Measurements from ENCODE around the gene CFAP221. TPM values are rescaled to one million over a fixed set of nuclear protein-coding genes. Genes with fewer than 3 reads are reported as not detected.

Gene CFAP221
- polyA plus RNA-seq, 2 of the 4 experiments (the other 2 are of a cell fraction) = 0.17 to 0.30 TPM

DNA sequence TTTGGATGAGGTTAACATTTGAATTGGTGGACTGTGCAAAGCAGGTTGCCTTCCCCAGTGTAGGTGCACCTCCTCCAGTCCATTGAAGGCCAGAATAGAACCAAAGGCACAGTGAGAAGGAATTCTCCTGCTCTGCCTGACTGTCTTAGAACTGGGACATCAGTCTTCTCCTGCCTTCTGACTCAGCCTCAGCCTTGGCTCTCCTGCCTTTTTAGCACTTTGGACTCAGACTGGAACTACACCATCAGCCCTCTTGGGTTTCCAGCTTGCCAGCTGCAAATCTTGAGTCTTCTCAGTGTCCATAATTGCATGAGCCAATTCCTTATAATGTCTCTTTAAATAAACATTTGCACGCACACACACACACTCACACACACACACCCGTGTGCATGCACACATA, 126.8 kb downstream of the CFAP221 start:
- H3K4me2 ChIP-seq = no peak overlapping the region
- CTCF ChIA-PET = interaction anchor here (1.7 kb wide), 1 partner anchor 10 kb away, joined by 6 read pairs; no protein-coding TSS in a partner anchor
- H3K4me3 ChIP-seq = no peak overlapping the region
- no peak for FAIRE-seq
- DNase-seq (ENCODE audit: low read depth in 1 of 2, low spot score in 1 of 2) = no peak
- WGBS (ENCODE audit: missing lambda C conversion rate) = 56% methylated on average over 2 of the region's 2 CpGs
- TF ChIP-seq HOXA7 (CRISPR knock-in tag; IDR thresholded peaks at IDR 0.05) (no peak), CHD4 (IDR thresholded peaks at IDR 0.05; ENCODE audit: borderline replicate concordance) (no peak), ZNF302 (CRISPR knock-in tag; IDR thresholded peaks at IDR 0.05) (no peak), RFX5 (IDR thresholded peaks at IDR 0.05) (no peak), RARB (CRISPR knock-in tag; IDR thresholded peaks at IDR 0.05) (no peak), TFCP2L1 (CRISPR knock-in tag; IDR thresholded peaks at IDR 0.05) (no peak), TP53 (CRISPR knock-in tag; IDR thresholded peaks at IDR 0.05) (no peak), POLR2AphosphoS2 (conservative IDR thresholded peaks at IDR 0.05; ENCODE audit: low read length) (no peak), PBX3 (IDR thresholded peaks at IDR 0.05) (no peak), MAFK (IDR thresholded peaks at IDR 0.05; ENCODE audit: partially characterized antibody) (no peak)
- TF ChIP-seq, protein P1, sequence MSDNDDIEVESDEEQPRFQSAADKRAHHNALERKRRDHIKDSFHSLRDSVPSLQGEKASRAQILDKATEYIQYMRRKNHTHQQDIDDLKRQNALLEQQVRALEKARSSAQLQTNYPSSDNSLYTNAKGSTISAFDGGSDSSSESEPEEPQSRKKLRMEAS (IDR thresholded peaks at IDR 0.05) = no peak
- ATAC-seq = no peak
- H3K9me3 ChIP-seq = no peaks in the 10 kb centered on the region
- no peaks in the 10 kb centered on the region for H3K4me1 ChIP-seq
- H3K27ac ChIP-seq = no peak overlapping the region
- POLR2A ChIA-PET = no interaction called here

GRCh38 chr2:119671752-119672151, 127.5 kb downstream of the CFAP221 start:
- ChIA-PET CTCF (interaction anchor here (0.8 kb wide), 1 partner anchor 11 kb away, joined by 3 read pairs; no protein-coding TSS in a partner anchor), POLR2A (no interaction called here)
- H3K9me3 ChIP-seq = no peaks in the 10 kb centered on the region
- H3K4me1 ChIP-seq = no peaks in the 10 kb centered on the region
- TF ChIP-seq, protein P2, sequence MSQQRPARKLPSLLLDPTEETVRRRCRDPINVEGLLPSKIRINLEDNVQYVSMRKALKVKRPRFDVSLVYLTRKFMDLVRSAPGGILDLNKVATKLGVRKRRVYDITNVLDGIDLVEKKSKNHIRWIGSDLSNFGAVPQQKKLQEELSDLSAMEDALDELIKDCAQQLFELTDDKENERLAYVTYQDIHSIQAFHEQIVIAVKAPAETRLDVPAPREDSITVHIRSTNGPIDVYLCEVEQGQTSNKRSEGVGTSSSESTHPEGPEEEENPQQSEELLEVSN (IDR thresholded peaks at IDR 0.05; ENCODE audit: borderline replicate concordance, low read depth) = no peak
- TF ChIP-seq ZC3H11A (IDR thresholded peaks at IDR 0.05) = no peak
- no peak for TF ChIP-seq HOXB5 (CRISPR knock-in tag; IDR thresholded peaks at IDR 0.05)
- no peak for TF ChIP-seq FOSB (CRISPR knock-in tag; IDR thresholded peaks at IDR 0.05)
- no peak for TF ChIP-seq RARB (CRISPR knock-in tag; IDR thresholded peaks at IDR 0.05)
- no peak for TF ChIP-seq EHF (CRISPR knock-in tag; IDR thresholded peaks at IDR 0.05)
- TF ChIP-seq, protein P3, sequence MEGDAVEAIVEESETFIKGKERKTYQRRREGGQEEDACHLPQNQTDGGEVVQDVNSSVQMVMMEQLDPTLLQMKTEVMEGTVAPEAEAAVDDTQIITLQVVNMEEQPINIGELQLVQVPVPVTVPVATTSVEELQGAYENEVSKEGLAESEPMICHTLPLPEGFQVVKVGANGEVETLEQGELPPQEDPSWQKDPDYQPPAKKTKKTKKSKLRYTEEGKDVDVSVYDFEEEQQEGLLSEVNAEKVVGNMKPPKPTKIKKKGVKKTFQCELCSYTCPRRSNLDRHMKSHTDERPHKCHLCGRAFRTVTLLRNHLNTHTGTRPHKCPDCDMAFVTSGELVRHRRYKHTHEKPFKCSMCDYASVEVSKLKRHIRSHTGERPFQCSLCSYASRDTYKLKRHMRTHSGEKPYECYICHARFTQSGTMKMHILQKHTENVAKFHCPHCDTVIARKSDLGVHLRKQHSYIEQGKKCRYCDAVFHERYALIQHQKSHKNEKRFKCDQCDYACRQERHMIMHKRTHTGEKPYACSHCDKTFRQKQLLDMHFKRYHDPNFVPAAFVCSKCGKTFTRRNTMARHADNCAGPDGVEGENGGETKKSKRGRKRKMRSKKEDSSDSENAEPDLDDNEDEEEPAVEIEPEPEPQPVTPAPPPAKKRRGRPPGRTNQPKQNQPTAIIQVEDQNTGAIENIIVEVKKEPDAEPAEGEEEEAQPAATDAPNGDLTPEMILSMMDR (IDR thresholded peaks at IDR 0.05) = no peak
- H3K27ac ChIP-seq = no peak overlapping the region
- no peak for DNase-seq (ENCODE audit: low read depth in 1 of 2, low spot score in 1 of 2)
- 62% methylated on average over 6 of the region's 6 CpGs for WGBS (ENCODE audit: missing lambda C conversion rate)
- ATAC-seq = no peak
- H3K4me3 ChIP-seq = no peak overlapping the region
- no peak for FAIRE-seq
- no peak overlapping the region for H3K4me2 ChIP-seq

DNA sequence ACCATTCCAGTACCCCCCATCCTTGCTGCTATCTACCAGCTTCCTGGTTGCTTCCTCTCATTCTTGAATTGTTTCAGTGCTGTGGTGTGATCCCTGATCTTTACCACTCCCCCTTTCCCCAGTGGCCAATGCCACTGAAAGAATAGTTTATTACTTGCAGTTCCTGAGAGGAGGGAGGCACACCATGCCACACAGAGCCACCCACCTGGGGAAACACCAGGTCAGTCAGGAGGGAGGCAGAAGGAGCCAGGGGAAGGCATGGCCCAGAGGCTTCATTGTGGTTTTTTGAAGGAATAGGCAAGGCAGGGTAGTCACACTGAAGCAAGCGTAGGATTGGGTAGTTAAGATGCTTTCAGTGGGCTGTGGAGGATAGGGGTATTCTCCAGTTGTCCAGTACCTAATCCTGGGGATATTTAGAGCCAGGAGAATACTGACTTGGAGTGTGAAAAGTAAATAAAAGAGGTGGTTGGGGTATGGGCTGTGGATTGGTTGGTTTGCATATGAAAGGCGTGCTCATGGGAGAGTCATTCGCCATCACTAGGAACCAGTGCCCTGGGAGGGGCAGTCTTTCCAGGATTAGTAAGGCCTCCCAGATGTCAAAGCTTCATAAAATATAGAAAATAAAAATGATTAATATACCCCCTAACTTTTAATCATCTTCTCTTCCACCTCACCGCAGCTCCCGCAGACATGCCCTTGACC, 128.1 kb downstream of the CFAP221 start:
- Histone ChIP-seq H3K27ac (no peak overlapping the region), H3K9me3 (no peaks in the 10 kb centered on the region), H3K4me1 (no peaks in the 10 kb centered on the region), H3K4me3 (no peak overlapping the region), H3K4me2 (no peak overlapping the region)
- CTCF ChIA-PET = interaction anchor here (0.8 to 1.3 kb wide), 2 partner anchors 11 to 31 kb away, joined by 3 to 4 read pairs; no protein-coding TSS in a partner anchor
- TF ChIP-seq POLR2A (IDR thresholded peaks at IDR 0.05; ENCODE audit: low read length) (no peak), CEBPB (IDR thresholded peaks at IDR 0.05) (no peak), JUN (IDR thresholded peaks at IDR 0.05) (no peak), NPAS2 (CRISPR knock-in tag; IDR thresholded peaks at IDR 0.05; ENCODE audit: borderline replicate concordance) (no peak), HOXA7 (CRISPR knock-in tag; IDR thresholded peaks at IDR 0.05) (no peak), KDM5A (IDR thresholded peaks at IDR 0.05) (no peak)
- 85% methylated on average over 5 of the region's 5 CpGs for WGBS (ENCODE audit: missing lambda C conversion rate)
- DNase-seq (ENCODE audit: low read depth in 1 of 2, low spot score in 1 of 2) = no peak
- ATAC-seq = no peak
- FAIRE-seq = no peak
- POLR2A ChIA-PET = no interaction called here

All from A549 (cell line).